ENCODE results near the gene SH3RF3.

DNA sequence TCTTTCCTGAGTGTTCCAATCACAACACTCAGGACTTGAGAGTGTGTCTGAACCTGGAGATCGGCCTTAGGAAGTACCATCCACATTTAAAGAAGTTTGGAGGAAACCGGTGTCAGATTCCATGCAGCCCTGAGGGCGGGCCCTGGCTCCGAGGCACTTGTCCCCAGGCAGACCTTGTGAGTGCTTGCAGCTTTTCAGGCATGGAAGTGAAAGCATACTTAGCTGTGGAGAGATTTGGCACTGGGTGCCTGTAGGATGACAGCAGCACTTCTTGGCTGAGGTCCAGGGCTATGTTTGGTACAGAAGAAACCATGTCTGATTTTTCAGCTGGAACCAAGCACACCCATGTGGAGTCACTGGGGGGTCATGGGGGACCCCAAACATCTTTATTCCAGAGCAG lies 253.9 kb downstream of the SH3RF3 start:
- TF ChIP-seq, protein P1, sequence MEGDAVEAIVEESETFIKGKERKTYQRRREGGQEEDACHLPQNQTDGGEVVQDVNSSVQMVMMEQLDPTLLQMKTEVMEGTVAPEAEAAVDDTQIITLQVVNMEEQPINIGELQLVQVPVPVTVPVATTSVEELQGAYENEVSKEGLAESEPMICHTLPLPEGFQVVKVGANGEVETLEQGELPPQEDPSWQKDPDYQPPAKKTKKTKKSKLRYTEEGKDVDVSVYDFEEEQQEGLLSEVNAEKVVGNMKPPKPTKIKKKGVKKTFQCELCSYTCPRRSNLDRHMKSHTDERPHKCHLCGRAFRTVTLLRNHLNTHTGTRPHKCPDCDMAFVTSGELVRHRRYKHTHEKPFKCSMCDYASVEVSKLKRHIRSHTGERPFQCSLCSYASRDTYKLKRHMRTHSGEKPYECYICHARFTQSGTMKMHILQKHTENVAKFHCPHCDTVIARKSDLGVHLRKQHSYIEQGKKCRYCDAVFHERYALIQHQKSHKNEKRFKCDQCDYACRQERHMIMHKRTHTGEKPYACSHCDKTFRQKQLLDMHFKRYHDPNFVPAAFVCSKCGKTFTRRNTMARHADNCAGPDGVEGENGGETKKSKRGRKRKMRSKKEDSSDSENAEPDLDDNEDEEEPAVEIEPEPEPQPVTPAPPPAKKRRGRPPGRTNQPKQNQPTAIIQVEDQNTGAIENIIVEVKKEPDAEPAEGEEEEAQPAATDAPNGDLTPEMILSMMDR (IDR thresholded peaks at IDR 0.05): no peak
- no peak for TF ChIP-seq EP300 (IDR thresholded peaks at IDR 0.05; ENCODE audit: borderline replicate concordance in 1 of 2, low read depth in 1 of 2, low read length in 1 of 2)
- TF ChIP-seq SIN3A (IDR thresholded peaks at IDR 0.05; ENCODE audit: borderline replicate concordance, low read depth, low read length): no peak
- TF ChIP-seq YY1 (IDR thresholded peaks at IDR 0.05; ENCODE audit: low read depth): no peak
- TF ChIP-seq, protein P2, sequence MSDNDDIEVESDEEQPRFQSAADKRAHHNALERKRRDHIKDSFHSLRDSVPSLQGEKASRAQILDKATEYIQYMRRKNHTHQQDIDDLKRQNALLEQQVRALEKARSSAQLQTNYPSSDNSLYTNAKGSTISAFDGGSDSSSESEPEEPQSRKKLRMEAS (IDR thresholded peaks at IDR 0.05; ENCODE audit: low read depth): no peak
- TF ChIP-seq TAF1 (IDR thresholded peaks at IDR 0.05; ENCODE audit: borderline replicate concordance, low read depth, low read length): no peak
- no peak for TF ChIP-seq RFX5 (IDR thresholded peaks at IDR 0.05; ENCODE audit: low read length)
- no peak for TF ChIP-seq EZH2phosphoT487 (IDR thresholded peaks at IDR 0.05; ENCODE audit: borderline replicate concordance, low read depth)
- TF ChIP-seq, protein P3, sequence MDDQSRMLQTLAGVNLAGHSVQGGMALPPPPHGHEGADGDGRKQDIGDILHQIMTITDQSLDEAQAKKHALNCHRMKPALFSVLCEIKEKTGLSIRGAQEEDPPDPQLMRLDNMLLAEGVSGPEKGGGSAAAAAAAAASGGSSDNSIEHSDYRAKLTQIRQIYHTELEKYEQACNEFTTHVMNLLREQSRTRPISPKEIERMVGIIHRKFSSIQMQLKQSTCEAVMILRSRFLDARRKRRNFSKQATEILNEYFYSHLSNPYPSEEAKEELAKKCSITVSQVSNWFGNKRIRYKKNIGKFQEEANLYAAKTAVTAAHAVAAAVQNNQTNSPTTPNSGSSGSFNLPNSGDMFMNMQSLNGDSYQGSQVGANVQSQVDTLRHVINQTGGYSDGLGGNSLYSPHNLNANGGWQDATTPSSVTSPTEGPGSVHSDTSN (IDR thresholded peaks at IDR 0.05): no peak
- TF ChIP-seq JUND (IDR thresholded peaks at IDR 0.05): no peak
- no peak for TF ChIP-seq POLR2AphosphoS5 (IDR thresholded peaks at IDR 0.05; ENCODE audit: low read depth, low read length)
- no peak for TF ChIP-seq GABPA (IDR thresholded peaks at IDR 0.05; ENCODE audit: low read depth)
- TF ChIP-seq, protein P4, sequence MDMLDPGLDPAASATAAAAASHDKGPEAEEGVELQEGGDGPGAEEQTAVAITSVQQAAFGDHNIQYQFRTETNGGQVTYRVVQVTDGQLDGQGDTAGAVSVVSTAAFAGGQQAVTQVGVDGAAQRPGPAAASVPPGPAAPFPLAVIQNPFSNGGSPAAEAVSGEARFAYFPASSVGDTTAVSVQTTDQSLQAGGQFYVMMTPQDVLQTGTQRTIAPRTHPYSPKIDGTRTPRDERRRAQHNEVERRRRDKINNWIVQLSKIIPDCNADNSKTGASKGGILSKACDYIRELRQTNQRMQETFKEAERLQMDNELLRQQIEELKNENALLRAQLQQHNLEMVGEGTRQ (IDR thresholded peaks at IDR 0.05; ENCODE audit: borderline replicate concordance, low read depth, low read length): no peak

Measured in SK-N-SH (cell line).